Fibroblast of lung (primary cell): ENCODE data around the gene MIA2. TPM values are rescaled to one million over a fixed set of nuclear protein-coding genes. Genes with fewer than 3 reads are reported as not detected.

ENCODE experiments used
- DNase-seq, 2 donors: peaks; one replicate each; pipeline versions ENCODE4 v3.0.0 to v3.0.0-alpha.2; 2010; ENCODE audit warnings: low read depth in 2 of 2
- H2AFZ ChIP-seq: 2 replicates; pipeline ENCODE4 v1.5.1; 2012; ENCODE audit warnings: low read length, control low read depth, inconsistent platforms
- H3K27ac ChIP-seq: 2 replicates; pipeline ENCODE4 v1.5.1; 2011; ENCODE audit warnings: low read length, control low read depth; ENCODE audit not compliant: insufficient read depth
- H3K27me3 ChIP-seq: 2 replicates; pipeline ENCODE4 v1.5.1; 2011; ENCODE audit warnings: mild to moderate bottlenecking, low read length; ENCODE audit not compliant: control insufficient read depth, insufficient read depth
- H3K36me3 ChIP-seq: 2 replicates; pipeline ENCODE4 v1.5.1; 2011; ENCODE audit warnings: low read length; ENCODE audit not compliant: control insufficient read depth, insufficient read depth
- H3K4me1 ChIP-seq: 2 replicates; pipeline ENCODE4 v1.5.1; 2011; ENCODE audit warnings: low read length; ENCODE audit not compliant: control insufficient read depth, insufficient read depth; ENCODE audit errors: extremely low read depth
- H3K4me2 ChIP-seq: 2 replicates; pipeline ENCODE4 v1.5.1; 2011; ENCODE audit warnings: low read length, control low read depth; ENCODE audit not compliant: insufficient read depth; ENCODE audit errors: extremely low read depth
- H3K4me3 ChIP-seq, 4 experiments: fragments of 200-600 bp in 1 of 4; sonication (generic) in 1 of 4; replicated peaks in 1 of 4; 2 replicates each; pipeline ENCODE4 v1.5.1; 2011 to 2016; ENCODE audit warnings: low read length in 4 of 4, low read depth in 3 of 4, mild to moderate bottlenecking in 3 of 4, control low read depth in 2 of 4, inconsistent platforms in 1 of 4, mixed read lengths in 1 of 4; ENCODE audit not compliant: insufficient read depth in 1 of 4; ENCODE audit errors: control extremely low read depth in 1 of 4
- H3K79me2 ChIP-seq: 2 replicates; pipeline ENCODE4 v1.5.1; 2012; ENCODE audit warnings: mild to moderate bottlenecking, low read length, inconsistent platforms; ENCODE audit not compliant: control insufficient read depth, insufficient read depth
- H3K9ac ChIP-seq: 2 replicates; pipeline ENCODE4 v1.5.1; 2011; ENCODE audit warnings: mild to moderate bottlenecking, low read length, control low read depth; ENCODE audit not compliant: insufficient read depth
- H3K9me3 ChIP-seq: 2 replicates; pipeline ENCODE4 v1.5.1; 2012; ENCODE audit warnings: low read depth, low read length; ENCODE audit not compliant: control insufficient read depth, insufficient read depth
- H4K20me1 ChIP-seq: 2 replicates; pipeline ENCODE4 v1.5.1; 2011; ENCODE audit warnings: low read length; ENCODE audit not compliant: control insufficient read depth, insufficient read depth; ENCODE audit errors: extremely low read depth
- EZH2 ChIP-seq: IDR thresholded peaks from 2 replicates; pipeline ENCODE4 v1.5.1; 2012; ENCODE audit warnings: low read length, control low read depth, mild to moderate bottlenecking; ENCODE audit errors: missing control alignments
- polyA plus RNA-seq, 2 donors: library from polyadenylated mRNA; depleted of rRNA in 1 of 2; stranded (reverse) in 1 of 2; unstranded in 1 of 2; fragments of >200 nt; gene quantifications; 2 replicates each; pipeline ENCODE4 v1.2.1, GENCODE V29; 2011 to 2012; ENCODE audit warnings: missing spikeins in 1 of 2
- total RNA-seq: library from RNA; depleted of rRNA; stranded (reverse); fragments of >200 nt; gene quantifications from 2 replicates; pipeline ENCODE4 v1.2.1, GENCODE V29; 2014
- TF ChIP-seq, protein P1 (sequence below), 2 donors: IDR thresholded peaks in 1 of 2; conservative IDR thresholded peaks in 1 of 2; 1 replicate in 1 of 2; 2 replicates in 1 of 2; pipeline ENCODE4 v1.5.1; 2011 to 2012; ENCODE audit warnings: low read length in 2 of 2, control low read depth in 1 of 2, inconsistent platforms in 1 of 2, low read depth in 1 of 2, mild to moderate bottlenecking in 1 of 2

The MIA2 gene
- total and polyA plus RNA-seq, 2 donors (not counting 1 experiment from before 2014, with no cell fraction given), result 9.7 to 15.0 TPM

DNA sequence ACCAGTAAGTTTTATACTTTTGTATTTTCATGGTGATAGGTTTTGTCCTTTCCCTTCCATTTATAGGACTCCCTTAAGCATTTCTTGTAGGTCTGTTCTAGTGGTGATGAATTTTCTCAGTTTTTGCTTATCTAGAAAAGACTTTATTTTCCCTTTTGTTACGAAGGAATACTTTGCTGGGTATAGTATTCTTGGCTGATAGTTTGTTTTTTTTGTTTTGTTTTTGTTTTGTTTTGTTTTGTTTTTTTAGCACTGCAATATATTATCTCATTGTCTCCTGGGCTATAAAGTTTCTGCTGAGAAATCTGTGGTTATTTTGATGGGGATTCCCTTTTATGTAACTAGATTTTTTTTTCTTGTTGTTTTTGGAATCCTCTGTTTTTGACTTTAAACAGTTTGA is 130.8 kb downstream of the MIA2 start:
- H4K20me1 ChIP-seq, result no peaks in the 10 kb centered on the region
- no peak overlapping the region for H3K27ac ChIP-seq
- H3K4me1 ChIP-seq, result no peaks in the 10 kb centered on the region
- no peak overlapping the region for H3K4me2 ChIP-seq
- no peak for TF ChIP-seq EZH2
- TF ChIP-seq, protein P1, sequence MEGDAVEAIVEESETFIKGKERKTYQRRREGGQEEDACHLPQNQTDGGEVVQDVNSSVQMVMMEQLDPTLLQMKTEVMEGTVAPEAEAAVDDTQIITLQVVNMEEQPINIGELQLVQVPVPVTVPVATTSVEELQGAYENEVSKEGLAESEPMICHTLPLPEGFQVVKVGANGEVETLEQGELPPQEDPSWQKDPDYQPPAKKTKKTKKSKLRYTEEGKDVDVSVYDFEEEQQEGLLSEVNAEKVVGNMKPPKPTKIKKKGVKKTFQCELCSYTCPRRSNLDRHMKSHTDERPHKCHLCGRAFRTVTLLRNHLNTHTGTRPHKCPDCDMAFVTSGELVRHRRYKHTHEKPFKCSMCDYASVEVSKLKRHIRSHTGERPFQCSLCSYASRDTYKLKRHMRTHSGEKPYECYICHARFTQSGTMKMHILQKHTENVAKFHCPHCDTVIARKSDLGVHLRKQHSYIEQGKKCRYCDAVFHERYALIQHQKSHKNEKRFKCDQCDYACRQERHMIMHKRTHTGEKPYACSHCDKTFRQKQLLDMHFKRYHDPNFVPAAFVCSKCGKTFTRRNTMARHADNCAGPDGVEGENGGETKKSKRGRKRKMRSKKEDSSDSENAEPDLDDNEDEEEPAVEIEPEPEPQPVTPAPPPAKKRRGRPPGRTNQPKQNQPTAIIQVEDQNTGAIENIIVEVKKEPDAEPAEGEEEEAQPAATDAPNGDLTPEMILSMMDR (conservative IDR thresholded peaks at IDR 0.05 in 1 of 2, IDR thresholded peaks at IDR 0.05 in 1 of 2; ENCODE audit: low read depth in 1 of 2, low read length in 2 of 2), result no peak
- H3K79me2 ChIP-seq, result no peaks in the 10 kb centered on the region
- no peak overlapping the region for H2AFZ ChIP-seq
- H3K4me3 ChIP-seq, result no peak overlapping the region
- H3K27me3 ChIP-seq, result no peaks in the 10 kb centered on the region
- H3K9me3 ChIP-seq, result no peaks in the 10 kb centered on the region
- H3K9ac ChIP-seq, result no peak overlapping the region
- no peak for DNase-seq
- H3K36me3 ChIP-seq, result no peaks in the 10 kb centered on the region

DNA sequence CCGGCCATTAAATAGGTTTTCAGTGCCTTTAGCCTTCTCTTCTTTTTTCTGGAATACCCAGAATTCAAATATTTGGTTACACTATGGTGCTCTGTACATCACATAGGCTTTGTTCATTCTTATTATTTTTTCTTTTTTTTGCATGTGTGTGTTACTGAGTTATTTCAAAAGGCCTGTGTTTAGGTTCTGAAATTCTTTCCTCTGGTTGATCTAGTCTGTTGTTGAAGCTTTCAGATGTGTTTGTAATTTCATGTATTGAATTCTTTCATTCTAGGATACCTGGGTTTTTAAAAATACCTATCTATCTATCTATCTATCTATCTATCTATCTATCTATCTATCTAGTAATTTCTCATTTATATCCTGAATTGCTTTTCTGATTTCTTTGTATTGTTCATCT is 131.6 kb downstream of the MIA2 start:
- Histone ChIP-seq H3K36me3 (no peaks in the 10 kb centered on the region), H3K4me1 (no peaks in the 10 kb centered on the region), H4K20me1 (no peaks in the 10 kb centered on the region), H3K9ac (no peak overlapping the region), H3K27me3 (no peaks in the 10 kb centered on the region), H2AFZ (no peak overlapping the region), H3K27ac (no peak overlapping the region), H3K9me3 (no peaks in the 10 kb centered on the region), H3K79me2 (no peaks in the 10 kb centered on the region), H3K4me2 (no peak overlapping the region), H3K4me3 (no peak overlapping the region)
- TF ChIP-seq, protein P1 (conservative IDR thresholded peaks at IDR 0.05 in 1 of 2, IDR thresholded peaks at IDR 0.05 in 1 of 2; ENCODE audit: low read depth in 1 of 2, low read length in 2 of 2), result no peak
- no peak for TF ChIP-seq EZH2
- no peak for DNase-seq

DNA sequence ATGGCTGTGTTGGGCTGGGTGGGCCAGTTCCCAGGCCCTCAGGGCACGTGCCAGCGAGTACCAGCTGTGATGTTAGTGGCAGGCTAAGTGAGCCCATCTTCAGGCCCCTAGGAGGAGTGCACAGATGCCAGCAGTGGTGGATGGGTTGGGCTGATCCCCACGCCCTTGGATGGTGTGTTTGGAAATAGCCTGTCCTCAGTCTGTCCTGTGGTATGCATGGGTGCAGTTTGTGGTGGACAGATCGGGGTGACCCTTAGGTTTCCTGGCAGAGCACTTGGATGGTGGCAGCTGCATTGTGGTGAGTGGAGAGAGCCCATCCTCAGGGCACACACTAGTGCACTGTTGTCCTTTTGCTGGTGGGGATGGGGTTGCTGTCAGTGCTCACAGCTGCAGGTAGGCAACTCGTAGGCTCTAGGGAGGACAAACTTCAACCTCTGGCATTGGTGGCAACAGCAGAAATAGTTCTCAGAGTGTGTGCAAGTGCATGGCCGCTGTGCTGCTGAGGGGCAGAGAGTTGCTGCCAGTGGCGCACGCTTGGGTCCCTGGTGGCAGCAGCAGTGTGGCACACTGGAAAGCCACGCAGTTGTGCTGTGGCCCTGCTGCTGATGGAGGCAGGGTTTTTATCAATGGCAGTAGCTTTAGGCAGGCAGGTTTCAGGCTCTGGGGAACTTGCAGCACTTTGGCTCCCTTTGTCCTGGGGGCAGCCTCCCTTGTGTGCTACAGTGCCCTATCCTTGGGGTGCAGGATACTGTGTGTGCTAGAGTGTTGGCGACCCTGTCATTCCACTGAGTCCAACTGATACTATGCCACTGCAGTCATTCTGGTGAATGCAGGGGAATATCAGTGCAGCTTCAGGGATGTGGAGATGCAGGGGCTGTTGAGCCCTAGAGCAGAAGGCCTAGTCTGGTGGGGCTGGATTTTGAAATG is 133.0 kb downstream of the MIA2 start:
- DNase-seq, result no peak
- H3K79me2 ChIP-seq, result no peaks in the 10 kb centered on the region
- no peaks in the 10 kb centered on the region for H3K4me1 ChIP-seq

More for the DNA sequence above, 133.0 kb downstream of the MIA2 start:
- Histone ChIP-seq H3K4me2 (no peak overlapping the region), H3K9me3 (no peaks in the 10 kb centered on the region), H3K9ac (no peak overlapping the region), H4K20me1 (no peaks in the 10 kb centered on the region), H3K27ac (no peak overlapping the region), H3K4me3 (no peak overlapping the region), H3K27me3 (no peaks in the 10 kb centered on the region), H3K36me3 (no peaks in the 10 kb centered on the region), H2AFZ (no peak overlapping the region)
- TF ChIP-seq, protein P1 (conservative IDR thresholded peaks at IDR 0.05 in 1 of 2, IDR thresholded peaks at IDR 0.05 in 1 of 2; ENCODE audit: low read depth in 1 of 2, low read length in 2 of 2), result no peak
- TF ChIP-seq EZH2, result no peak
